Liver (tissue), 9 donors: ENCODE results near the gene APBB1IP. TPM values are rescaled to one million over a fixed set of nuclear protein-coding genes. Genes with fewer than 3 reads are reported as not detected.

Experiments
- DNase-seq: peaks from one replicate; pipeline ENCODE4 v3.0.0-alpha.2; 2017; ENCODE audit warnings: low spot score
- H3K27ac ChIP-seq, 2 donors: one replicate each; pipeline ENCODE4 v1.7.0; 2013; ENCODE audit warnings: inconsistent platforms in 2 of 2, low read length in 2 of 2, control low read depth in 1 of 2, low read depth in 1 of 2, mild to moderate bottlenecking in 1 of 2
- H3K27me3 ChIP-seq, 4 donors: one replicate each; pipeline versions ENCODE4 v1.6.1 to v1.7.0; 2013; ENCODE audit warnings: low read length in 3 of 4, inconsistent platforms in 1 of 4, mild to moderate bottlenecking in 1 of 4, moderate library complexity in 1 of 4; ENCODE audit not compliant: control insufficient read depth in 4 of 4, insufficient read depth in 4 of 4
- H3K36me3 ChIP-seq, 4 donors: one replicate each; pipeline versions ENCODE4 v1.6.1 to v1.7.0; 2013; ENCODE audit warnings: low read length in 3 of 4, mild to moderate bottlenecking in 3 of 4, low read depth in 1 of 4, moderate library complexity in 1 of 4; ENCODE audit not compliant: control insufficient read depth in 4 of 4, insufficient read depth in 3 of 4
- H3K4me1 ChIP-seq, 4 donors: one replicate each; pipeline versions ENCODE4 v1.6.1 to v1.7.0; 2013; ENCODE audit warnings: low read length in 3 of 4, mild to moderate bottlenecking in 3 of 4, moderate library complexity in 1 of 4; ENCODE audit not compliant: control insufficient read depth in 4 of 4, insufficient read depth in 4 of 4
- H3K4me3 ChIP-seq, 3 donors: one replicate each; pipeline versions ENCODE4 v1.6.1 to v1.7.0; 2013; ENCODE audit warnings: low read length in 3 of 3, control low read depth in 1 of 3, low read depth in 1 of 3, mild to moderate bottlenecking in 1 of 3
- H3K9ac ChIP-seq, 2 donors: one replicate each; pipeline ENCODE4 v1.7.0; 2013; ENCODE audit warnings: low read length in 2 of 2, mild to moderate bottlenecking in 2 of 2, moderate library complexity in 2 of 2, control low read depth in 1 of 2, low read depth in 1 of 2
- H3K9me3 ChIP-seq, 4 donors: one replicate each; pipeline versions ENCODE4 v1.6.1 to v1.7.0; 2013; ENCODE audit warnings: low read length in 3 of 4; ENCODE audit not compliant: control insufficient read depth in 4 of 4
- CTCF ChIP-seq: fragments of 150-350 bp; IDR thresholded peaks from 2 replicates; pipeline ENCODE4 v1.5.1; 2017; ENCODE audit warnings: improper control_type of control experiment, low read depth, low read length; ENCODE audit not compliant: missing input control
- FOXA1 ChIP-seq: IDR thresholded peaks from 2 replicates; pipeline ENCODE4 v1.6.1; 2016; ENCODE audit warnings: antibody characterized with exemption
- FOXA2 ChIP-seq: IDR thresholded peaks from 2 replicates; pipeline ENCODE4 v1.6.1; 2016; ENCODE audit warnings: antibody characterized with exemption
- GABPA ChIP-seq, 2 donors: IDR thresholded peaks in 1 of 2; conservative IDR thresholded peaks in 1 of 2; 2 replicates each; pipeline ENCODE4 v1.6.1; 2016; ENCODE audit warnings: antibody characterized with exemption in 2 of 2, mild to moderate bottlenecking in 1 of 2, moderate library complexity in 1 of 2
- HNF4A ChIP-seq, 2 donors: conservative IDR thresholded peaks; 2 replicates each; pipeline ENCODE4 v1.6.1; 2016; ENCODE audit warnings: antibody characterized with exemption in 2 of 2, mild to moderate bottlenecking in 2 of 2
- HNF4G ChIP-seq: IDR thresholded peaks from 2 replicates; pipeline ENCODE4 v1.6.1; 2016; ENCODE audit warnings: antibody characterized with exemption
- RAD21 ChIP-seq, 2 donors: IDR thresholded peaks; 2 replicates each; pipeline ENCODE4 v1.6.1; 2016; ENCODE audit warnings: antibody characterized with exemption in 2 of 2, mild to moderate bottlenecking in 2 of 2
- RXRA ChIP-seq, 2 donors: IDR thresholded peaks; 2 replicates each; pipeline ENCODE4 v1.6.1; 2017 to 2018; ENCODE audit warnings: antibody characterized with exemption in 2 of 2, mild to moderate bottlenecking in 1 of 2
- SP1 ChIP-seq: IDR thresholded peaks from 2 replicates; pipeline ENCODE4 v1.6.1; 2018; ENCODE audit warnings: antibody characterized with exemption, mild to moderate bottlenecking
- YY1 ChIP-seq: IDR thresholded peaks from 2 replicates; pipeline ENCODE4 v1.6.1; 2016; ENCODE audit warnings: antibody characterized with exemption, mild to moderate bottlenecking
- ZBTB33 ChIP-seq: IDR thresholded peaks from 2 replicates; pipeline ENCODE4 v1.6.1; 2016; ENCODE audit warnings: antibody characterized with exemption
- WGBS: extraction: QIAGEN DNeasy Blood & Tissue Kit; methylation state at CpG from one replicate; pipeline ENCODE4 v1.1.7; 2013; 5-methylcytosine and 5-hydroxymethylcytosine counted together
- polyA plus RNA-seq, 2 donors: library from polyadenylated mRNA; stranded (reverse) in 1 of 2; unstranded in 1 of 2; fragments of 200-250 nt in 1 of 2; fragments of >200 nt in 1 of 2; fragmentation: Nextera tagmentation in 1 of 2; extraction: Ambion mirVana in 1 of 2; gene quantifications; one replicate each; pipeline versions ENCODE4 v1.2.1 to v1.2.3, GENCODE V29; 2013 to 2015
- total RNA-seq, 2 donors: library from RNA; depleted of rRNA; stranded (reverse); fragments of >200 nt; gene quantifications; one replicate each; pipeline ENCODE4 v1.2.3, GENCODE V29; 2014
- TF ChIP-seq, protein P1 (sequence below): IDR thresholded peaks from 2 replicates; pipeline ENCODE4 v1.6.1; 2016; ENCODE audit warnings: antibody characterized with exemption
- TF ChIP-seq, protein P2 (sequence below): IDR thresholded peaks from 2 replicates; pipeline ENCODE4 v1.6.1; 2016; ENCODE audit warnings: antibody characterized with exemption, mild to moderate bottlenecking
- donor health status: healthy.
- donor health status: healthy.
- donor health status: healthy.
- donor health status: healthy.
- donor health status: healthy.

The APBB1IP gene
- total and polyA plus RNA-seq, 4 donors, result 9.3 to 28.4 (median 12.8) TPM

- H3K4me1 ChIP-seq, result peaks cover 0 to 1% (median 0%) of the 10 kb centered on the region in 4 donors
Measured at GRCh38 chr10:26446258-26446657, 8.1 kb downstream of the APBB1IP start.

More at GRCh38 chr10:26446258-26446657, 8.1 kb downstream of the APBB1IP start:
- DNase-seq, result no peak
- Histone ChIP-seq H3K4me3 (no peak overlapping the region), H3K27me3 (no peaks in the 10 kb centered on the region), H3K9me3 (no peaks in the 10 kb centered on the region), H3K36me3 (peaks cover 0 to 6% (median under 1%) of the 10 kb centered on the region in 4 donors), H3K27ac (no peak overlapping the region), H3K9ac (no peak overlapping the region)
- TF ChIP-seq FOXA1 (no peak), RAD21 (IDR thresholded peaks at IDR 0.05) (no peak), CTCF (no peak), HNF4A (conservative IDR thresholded peaks at IDR 0.05) (no peak), ZBTB33 (no peak), RXRA (IDR thresholded peaks at IDR 0.05) (no peak), GABPA (IDR thresholded peaks at IDR 0.05 in 1 of 2, conservative IDR thresholded peaks at IDR 0.05 in 1 of 2) (no peak), FOXA2 (no peak), YY1 (no peak), SP1 (no peak), HNF4G (no peak)
- TF ChIP-seq, protein P1, sequence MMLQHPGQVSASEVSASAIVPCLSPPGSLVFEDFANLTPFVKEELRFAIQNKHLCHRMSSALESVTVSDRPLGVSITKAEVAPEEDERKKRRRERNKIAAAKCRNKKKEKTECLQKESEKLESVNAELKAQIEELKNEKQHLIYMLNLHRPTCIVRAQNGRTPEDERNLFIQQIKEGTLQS, result no peak
- TF ChIP-seq, protein P2, sequence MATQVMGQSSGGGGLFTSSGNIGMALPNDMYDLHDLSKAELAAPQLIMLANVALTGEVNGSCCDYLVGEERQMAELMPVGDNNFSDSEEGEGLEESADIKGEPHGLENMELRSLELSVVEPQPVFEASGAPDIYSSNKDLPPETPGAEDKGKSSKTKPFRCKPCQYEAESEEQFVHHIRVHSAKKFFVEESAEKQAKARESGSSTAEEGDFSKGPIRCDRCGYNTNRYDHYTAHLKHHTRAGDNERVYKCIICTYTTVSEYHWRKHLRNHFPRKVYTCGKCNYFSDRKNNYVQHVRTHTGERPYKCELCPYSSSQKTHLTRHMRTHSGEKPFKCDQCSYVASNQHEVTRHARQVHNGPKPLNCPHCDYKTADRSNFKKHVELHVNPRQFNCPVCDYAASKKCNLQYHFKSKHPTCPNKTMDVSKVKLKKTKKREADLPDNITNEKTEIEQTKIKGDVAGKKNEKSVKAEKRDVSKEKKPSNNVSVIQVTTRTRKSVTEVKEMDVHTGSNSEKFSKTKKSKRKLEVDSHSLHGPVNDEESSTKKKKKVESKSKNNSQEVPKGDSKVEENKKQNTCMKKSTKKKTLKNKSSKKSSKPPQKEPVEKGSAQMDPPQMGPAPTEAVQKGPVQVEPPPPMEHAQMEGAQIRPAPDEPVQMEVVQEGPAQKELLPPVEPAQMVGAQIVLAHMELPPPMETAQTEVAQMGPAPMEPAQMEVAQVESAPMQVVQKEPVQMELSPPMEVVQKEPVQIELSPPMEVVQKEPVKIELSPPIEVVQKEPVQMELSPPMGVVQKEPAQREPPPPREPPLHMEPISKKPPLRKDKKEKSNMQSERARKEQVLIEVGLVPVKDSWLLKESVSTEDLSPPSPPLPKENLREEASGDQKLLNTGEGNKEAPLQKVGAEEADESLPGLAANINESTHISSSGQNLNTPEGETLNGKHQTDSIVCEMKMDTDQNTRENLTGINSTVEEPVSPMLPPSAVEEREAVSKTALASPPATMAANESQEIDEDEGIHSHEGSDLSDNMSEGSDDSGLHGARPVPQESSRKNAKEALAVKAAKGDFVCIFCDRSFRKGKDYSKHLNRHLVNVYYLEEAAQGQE, result no peak
- 74% methylated on average over 5 of the region's 5 CpGs for WGBS
